Measurements from ENCODE around the gene PANX2.
A peak's percentile ranks its signal among the peaks of the same experiment; 100 is the strongest.
"Not testable (repeated sequence)": the region's sequence is repeated elsewhere in the genome, so short reads cannot be mapped to it uniquely, and the experiment has no call there.

The PANX2 gene

DNA sequence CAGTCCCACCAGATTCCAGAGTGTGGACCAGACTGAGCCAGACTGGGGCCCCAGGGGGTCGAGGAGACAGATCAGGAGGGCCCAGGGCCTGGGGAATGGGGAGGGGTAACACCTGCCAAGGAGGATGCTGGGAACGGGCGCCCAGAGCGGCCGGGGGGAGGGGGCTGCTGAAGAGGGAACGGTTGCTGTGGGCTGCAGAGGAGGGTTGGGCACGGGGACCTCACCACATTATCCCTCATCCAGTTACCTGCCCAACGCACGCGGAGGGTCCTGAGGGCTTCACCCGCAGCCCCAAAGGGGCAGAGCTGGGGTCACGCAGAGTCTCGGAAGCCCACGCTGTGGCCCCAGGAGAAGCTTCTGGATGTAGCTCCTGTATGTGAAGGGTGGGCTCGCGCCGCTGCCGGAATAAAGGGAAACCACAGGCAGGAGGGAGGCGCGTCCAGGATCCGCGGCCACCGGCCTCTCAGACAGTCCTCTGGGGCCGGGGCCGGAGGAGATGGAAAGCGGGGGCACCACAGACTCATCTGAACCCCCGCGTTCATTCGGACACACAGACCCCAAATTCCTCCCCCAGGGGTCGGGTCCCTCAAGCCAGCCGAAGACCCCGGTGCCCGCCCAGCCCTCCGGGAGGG lies 29.4 kb downstream of the PANX2 start:
- no peak for DNase-seq (ENCODE audit: low read depth)

DNA sequence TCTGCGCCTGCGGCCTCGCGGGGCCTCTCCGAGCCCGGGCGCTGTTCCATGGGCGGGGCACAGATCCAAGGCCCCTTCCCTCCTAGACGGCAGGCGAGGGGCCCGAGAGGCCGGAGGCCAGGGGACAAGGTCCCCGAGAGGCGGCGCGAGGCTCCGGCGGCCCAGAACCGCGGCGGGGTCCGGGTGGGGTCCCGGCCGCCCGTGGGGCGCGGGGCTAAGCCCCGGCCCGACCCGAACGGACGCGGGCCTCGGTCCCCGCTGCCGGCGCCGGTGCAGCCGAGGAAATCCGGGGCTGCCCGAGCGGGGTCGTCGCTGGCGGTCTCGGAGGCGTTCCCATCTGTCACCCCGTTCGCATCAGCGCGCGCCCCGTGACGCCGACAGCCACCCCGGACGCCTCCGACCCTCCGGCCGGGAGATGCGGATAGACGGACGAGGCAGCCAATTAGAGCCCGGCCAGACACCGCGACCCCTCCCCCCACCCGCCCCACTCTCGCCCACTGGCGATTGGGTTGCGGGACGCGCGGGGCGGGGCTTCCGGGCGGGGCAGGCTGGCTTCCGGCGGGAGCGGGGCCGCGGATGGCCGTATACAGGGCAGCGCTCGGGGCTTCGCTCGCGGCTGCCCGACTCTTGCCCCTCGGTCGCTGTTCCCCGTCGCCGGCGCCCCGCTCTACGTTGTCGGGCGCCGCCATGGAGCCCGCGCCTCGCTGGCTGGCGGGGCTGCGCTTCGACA lies 30.1 kb downstream of the PANX2 start, which contains the start of gene SELENOO:
SELENOO (plus strand) TSS at position 551 of the 730 bp plus-strand sequence; CDS start at position 577, 26 bp downstream.
- peak; percentile 87 for DNase-seq (ENCODE audit: low read depth)

DNA sequence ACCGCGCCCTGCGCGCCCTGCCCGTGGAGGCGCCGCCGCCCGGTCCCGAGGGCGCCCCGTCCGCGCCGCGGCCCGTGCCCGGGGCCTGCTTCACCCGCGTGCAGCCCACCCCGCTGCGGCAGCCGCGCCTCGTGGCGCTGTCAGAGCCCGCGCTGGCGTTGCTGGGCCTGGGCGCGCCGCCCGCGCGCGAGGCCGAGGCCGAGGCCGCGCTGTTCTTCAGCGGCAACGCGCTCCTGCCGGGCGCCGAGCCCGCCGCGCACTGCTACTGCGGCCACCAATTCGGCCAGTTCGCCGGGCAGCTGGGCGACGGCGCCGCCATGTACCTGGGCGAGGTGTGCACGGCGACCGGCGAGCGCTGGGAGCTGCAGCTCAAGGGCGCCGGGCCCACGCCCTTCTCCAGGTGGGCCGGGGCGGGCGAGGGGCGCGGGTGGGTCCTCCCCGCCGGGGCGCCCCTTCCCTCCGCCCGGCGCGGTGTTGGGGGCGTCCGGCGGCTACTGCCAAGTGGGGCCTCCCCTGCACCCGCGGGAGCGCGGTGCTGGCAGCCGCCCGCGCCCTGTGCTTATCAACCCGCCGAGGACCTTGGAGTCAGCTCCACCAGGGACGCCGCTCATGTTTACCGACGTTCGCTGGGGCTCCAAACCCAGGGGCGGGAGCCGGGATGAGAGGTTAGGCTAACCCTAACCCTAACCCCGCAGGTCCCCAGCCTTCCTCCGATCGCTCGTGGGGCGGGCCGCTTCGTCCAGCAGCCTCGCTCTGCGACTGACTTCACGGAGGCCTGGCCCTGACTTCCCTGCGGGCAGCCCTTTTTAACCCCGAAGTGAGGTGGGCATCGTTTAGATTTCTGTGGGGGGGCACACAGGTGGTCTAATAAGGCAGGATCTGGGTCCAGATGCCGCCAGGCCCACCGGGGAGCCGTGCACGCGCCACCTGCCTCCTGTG lies 30.9 kb downstream of the PANX2 start:
- DNase-seq (ENCODE audit: low read depth), result no peak

GRCh38 chr22:50202130-50202666 lies 31.7 kb downstream of the PANX2 start:
- no peak for DNase-seq (ENCODE audit: low read depth)

GRCh38 chr22:50203288-50203687 lies 32.8 kb downstream of the PANX2 start:
- no peak for DNase-seq (ENCODE audit: low read depth)

- DNase-seq (ENCODE audit: low read depth), result no peak
Measured at GRCh38 chr22:50204571-50204970, 34.0 kb downstream of the PANX2 start.

DNA sequence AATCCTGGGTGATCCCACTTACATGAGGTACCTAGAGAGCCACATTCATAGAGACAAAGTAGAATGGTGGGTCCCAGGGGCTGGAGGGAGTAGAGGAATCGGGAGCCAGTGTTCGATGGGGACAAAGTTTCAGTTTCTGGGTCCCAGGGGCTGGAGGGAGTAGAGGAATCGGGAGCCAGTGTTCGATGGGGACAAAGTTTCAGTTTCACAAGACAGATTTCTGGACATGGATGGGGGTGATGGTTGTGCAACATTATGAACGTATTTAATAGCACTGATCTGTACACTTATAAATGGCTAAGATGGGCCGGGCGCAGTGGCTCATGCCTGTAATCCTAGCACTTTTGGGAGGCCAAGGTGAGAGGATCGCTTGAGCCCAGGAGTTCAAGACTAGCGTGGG lies 34.5 kb downstream of the PANX2 start:
- DNase-seq (ENCODE audit: low read depth), result not testable (repeated sequence)

GRCh38 chr22:50205781-50206569 lies 35.4 kb downstream of the PANX2 start:
- DNase-seq (ENCODE audit: low read depth), result no peak

- DNase-seq (ENCODE audit: low read depth), result no peak
Measured at GRCh38 chr22:50206599-50206998, 36.1 kb downstream of the PANX2 start.

- no peak for DNase-seq (ENCODE audit: low read depth)
Measured at GRCh38 chr22:50207383-50208140, 37.0 kb downstream of the PANX2 start.

- DNase-seq (ENCODE audit: low read depth), result no peak
Measured at GRCh38 chr22:50208430-50208938, 38.0 kb downstream of the PANX2 start.

DNA sequence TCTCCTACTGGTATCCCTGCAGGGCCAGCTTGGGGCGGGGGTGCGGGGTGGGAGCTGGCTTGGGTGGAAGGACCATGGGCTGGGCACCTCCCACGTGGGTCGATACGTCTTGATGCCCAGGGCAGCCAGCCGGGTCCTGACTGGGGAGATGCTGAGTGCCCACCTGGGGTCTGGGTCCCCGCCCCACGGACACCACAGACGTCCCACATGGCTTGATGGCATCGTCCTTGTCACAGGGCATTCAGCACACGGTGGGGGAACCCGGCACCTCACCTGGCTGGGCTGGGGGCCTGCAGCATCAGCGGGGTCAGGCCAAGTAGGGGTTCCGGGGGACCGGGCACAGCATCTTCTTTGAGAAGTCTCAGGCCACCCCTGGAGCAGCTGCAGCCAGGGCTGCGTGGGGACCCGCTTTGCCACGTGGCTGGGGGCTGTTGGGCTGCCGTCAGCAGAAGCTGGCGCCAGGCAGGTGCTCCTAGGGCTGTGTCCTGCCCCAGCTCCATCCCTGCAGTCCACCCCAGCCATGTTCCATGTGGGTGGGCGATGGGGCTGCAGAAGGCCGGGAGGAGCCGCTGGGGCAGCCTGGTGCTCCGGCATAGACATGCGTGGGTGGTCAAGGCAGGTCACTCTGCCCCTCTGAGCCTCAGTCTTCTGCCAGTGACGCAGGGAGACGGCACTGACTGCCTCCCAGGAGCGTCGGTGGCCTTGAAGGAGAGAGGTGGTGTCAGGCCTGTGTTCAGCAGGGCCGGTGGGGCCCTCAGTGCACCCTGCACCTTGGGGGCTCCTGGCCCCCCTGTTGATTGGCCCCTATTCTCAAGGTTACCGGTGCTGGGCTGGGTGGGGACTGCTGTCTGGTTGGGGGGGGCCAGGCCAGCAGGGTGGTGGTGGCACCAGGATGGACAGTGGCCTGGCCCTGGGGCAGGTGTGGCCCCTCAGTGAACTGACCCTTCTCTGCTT lies 38.7 kb downstream of the PANX2 start:
- no peak for DNase-seq (ENCODE audit: low read depth)

GRCh38 chr22:50209893-50210292 lies 39.4 kb downstream of the PANX2 start:
- DNase-seq (ENCODE audit: low read depth), result peak; percentile 67

- DNase-seq (ENCODE audit: low read depth), result no peak
Measured at GRCh38 chr22:50210378-50211139, 40.0 kb downstream of the PANX2 start.

DNA sequence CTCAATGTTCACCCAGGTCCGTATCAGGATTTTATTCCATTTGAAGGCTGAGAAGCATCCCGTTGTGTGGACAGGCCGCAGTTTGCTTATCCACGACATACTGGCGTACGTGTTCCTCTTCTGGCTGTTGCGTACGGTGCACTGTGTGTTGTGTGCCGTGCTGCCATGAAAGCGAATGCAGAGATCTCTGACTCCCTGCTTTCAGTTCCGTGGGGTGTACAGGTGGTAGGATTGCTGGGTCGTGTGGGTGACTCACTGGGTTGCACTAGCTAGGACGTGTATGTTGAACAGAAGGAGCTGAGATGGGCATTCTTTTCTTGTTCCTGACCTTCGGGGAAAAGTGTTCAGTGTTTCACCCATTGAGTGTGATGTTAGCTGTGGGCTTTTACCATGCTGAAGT lies 40.6 kb downstream of the PANX2 start:
- DNase-seq (ENCODE audit: low read depth), result no peak

GRCh38 chr22:50213263-50213662 lies 42.7 kb downstream of the PANX2 start:
- DNase-seq (ENCODE audit: low read depth), result no peak

- DNase-seq (ENCODE audit: low read depth), result no peak
Measured at GRCh38 chr22:50215297-50216054, 44.9 kb downstream of the PANX2 start.
